ENCODE results near the gene SLC41A2. TPM values are rescaled to one million over a fixed set of nuclear protein-coding genes. Genes with fewer than 3 reads are reported as not detected.

The SLC41A2 gene
- total and polyA plus RNA-seq, 2 donors (not counting 1 experiment from before 2014, with no cell fraction given) = 0.51 to 13.0 TPM

DNA sequence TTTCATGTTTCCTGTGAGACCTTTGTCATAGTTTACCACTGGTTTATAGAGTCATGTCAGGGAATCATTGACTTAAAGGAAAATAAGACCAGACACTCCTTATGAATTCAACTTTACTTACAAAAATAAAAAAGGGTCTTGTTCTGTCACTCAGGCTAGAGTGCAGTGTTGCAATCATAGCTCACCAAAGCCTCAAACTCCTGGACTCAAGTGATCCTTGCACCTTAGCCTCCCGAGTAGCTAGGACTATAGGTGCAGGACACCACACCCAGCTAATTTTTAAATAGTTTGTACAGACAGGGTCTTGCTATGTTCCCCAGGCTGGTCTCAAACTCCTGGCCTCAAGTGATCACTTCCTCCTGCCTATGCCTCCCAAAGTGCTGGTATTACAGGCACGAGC, 19.0 kb downstream of the SLC41A2 start:
- no peak for DNase-seq
- peaks cover 0 to 8% (median 0%) of the 10 kb centered on the region in 3 donors for H3K9me3 ChIP-seq (ENCODE audit: control extremely low read depth in 1 of 3, control insufficient read depth in 2 of 3, insufficient read depth in 1 of 3, low read length in 2 of 3)
- no peak overlapping the region for H3K4me3 ChIP-seq (ENCODE audit: control extremely low read depth in 1 of 5, extremely low read depth in 1 of 5, insufficient read depth in 1 of 5, low read depth in 2 of 5, low read length in 4 of 5)
- no peak overlapping the region for H3K9ac ChIP-seq (ENCODE audit: low read length)
- H3K4me1 ChIP-seq (ENCODE audit: control insufficient read depth in 2 of 2, insufficient read depth in 2 of 2, low read length in 2 of 2) = no peaks in the 10 kb centered on the region
- intact Hi-C loops (cut with micrococcal nuclease) = no loop called here
- Mint-ChIP-seq H3K9me3 (ENCODE audit: insufficient read depth) (no peaks in the 10 kb centered on the region), H3K4me3 (no peak overlapping the region), H3K27me3 (no peaks in the 10 kb centered on the region), H3K27ac (no peak overlapping the region), H3K4me1 (no peaks in the 10 kb centered on the region)
- no peaks in the 10 kb centered on the region for H3K79me2 ChIP-seq (ENCODE audit: control insufficient read depth, insufficient read depth, low read length)
- H3K4me2 ChIP-seq (replicated peaks; ENCODE audit: low read depth, low read length, poor library complexity, severe bottlenecking) = no peak overlapping the region
- no peak for ATAC-seq (ENCODE audit: low read depth)
- H2AFZ ChIP-seq (ENCODE audit: insufficient read depth, low read depth, low read length, poor library complexity, severe bottlenecking) = no peak overlapping the region
- H3K27me3 ChIP-seq (replicated peaks in 1 of 4; ENCODE audit: control extremely low read depth in 1 of 4, control insufficient read depth in 3 of 4, insufficient read depth in 4 of 4, low read length in 3 of 4) = no peaks in the 10 kb centered on the region
- H4K20me1 ChIP-seq (ENCODE audit: control insufficient read depth, insufficient read depth, low read length, poor library complexity, severe bottlenecking) = no peaks in the 10 kb centered on the region
- H3K36me3 ChIP-seq (replicated peaks in 1 of 2; ENCODE audit: control extremely low read depth in 1 of 2, control insufficient read depth in 1 of 2, extremely low read depth in 1 of 2, insufficient read depth in 2 of 2, low read length in 1 of 2) = no peaks in the 10 kb centered on the region
- no peak for TF ChIP-seq EZH2 (IDR thresholded peaks at IDR 0.05; ENCODE audit: borderline replicate concordance, insufficient read depth, low read depth, low read length, poor library complexity, severe bottlenecking)
- TF ChIP-seq, protein P1, sequence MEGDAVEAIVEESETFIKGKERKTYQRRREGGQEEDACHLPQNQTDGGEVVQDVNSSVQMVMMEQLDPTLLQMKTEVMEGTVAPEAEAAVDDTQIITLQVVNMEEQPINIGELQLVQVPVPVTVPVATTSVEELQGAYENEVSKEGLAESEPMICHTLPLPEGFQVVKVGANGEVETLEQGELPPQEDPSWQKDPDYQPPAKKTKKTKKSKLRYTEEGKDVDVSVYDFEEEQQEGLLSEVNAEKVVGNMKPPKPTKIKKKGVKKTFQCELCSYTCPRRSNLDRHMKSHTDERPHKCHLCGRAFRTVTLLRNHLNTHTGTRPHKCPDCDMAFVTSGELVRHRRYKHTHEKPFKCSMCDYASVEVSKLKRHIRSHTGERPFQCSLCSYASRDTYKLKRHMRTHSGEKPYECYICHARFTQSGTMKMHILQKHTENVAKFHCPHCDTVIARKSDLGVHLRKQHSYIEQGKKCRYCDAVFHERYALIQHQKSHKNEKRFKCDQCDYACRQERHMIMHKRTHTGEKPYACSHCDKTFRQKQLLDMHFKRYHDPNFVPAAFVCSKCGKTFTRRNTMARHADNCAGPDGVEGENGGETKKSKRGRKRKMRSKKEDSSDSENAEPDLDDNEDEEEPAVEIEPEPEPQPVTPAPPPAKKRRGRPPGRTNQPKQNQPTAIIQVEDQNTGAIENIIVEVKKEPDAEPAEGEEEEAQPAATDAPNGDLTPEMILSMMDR (IDR thresholded peaks at IDR 0.05) = no peak
- ChIA-PET POLR2A (no interaction called here), CTCF (no interaction called here)
- no peak overlapping the region for H3K27ac ChIP-seq (ENCODE audit: low read length in 2 of 2)
- 100% methylated on average over 1 of the region's 2 CpGs for WGBS (ENCODE audit: insufficient coverage)

DNA sequence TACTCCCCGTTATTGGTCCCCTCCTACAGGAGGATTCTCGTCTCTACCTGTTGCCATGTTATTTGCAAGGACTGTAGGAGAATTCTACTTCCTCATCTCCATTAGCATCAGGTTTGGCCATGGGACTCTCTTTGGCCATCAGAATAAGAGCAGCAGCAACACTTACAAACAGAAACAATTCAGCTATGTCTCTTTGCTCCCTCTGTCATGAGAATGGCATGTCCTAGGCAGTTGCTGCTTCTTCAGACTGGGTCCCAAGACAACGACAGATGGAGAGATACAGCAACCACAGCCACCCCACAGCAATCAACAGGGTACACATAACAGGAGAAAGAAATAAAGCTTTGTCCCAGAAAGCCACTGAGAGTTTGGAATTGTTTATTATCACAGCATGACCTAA, 19.7 kb downstream of the SLC41A2 start:
- POLR2A ChIA-PET = interaction anchor here (0.5 kb wide), 1 partner anchor 639 kb away, joined by 8 read pairs; no protein-coding TSS in a partner anchor
- H3K4me3 Mint-ChIP-seq = no peak overlapping the region
- H2AFZ ChIP-seq (ENCODE audit: insufficient read depth, low read depth, low read length, poor library complexity, severe bottlenecking) = no peak overlapping the region

More for the DNA sequence above, 19.7 kb downstream of the SLC41A2 start:
- intact Hi-C loops (cut with micrococcal nuclease) = no loop called here
- H4K20me1 ChIP-seq (ENCODE audit: control insufficient read depth, insufficient read depth, low read length, poor library complexity, severe bottlenecking) = no peaks in the 10 kb centered on the region
- no peaks in the 10 kb centered on the region for H3K79me2 ChIP-seq (ENCODE audit: control insufficient read depth, insufficient read depth, low read length)
- H3K4me1 Mint-ChIP-seq = peaks cover 1% of the 10 kb centered on the region
- no peak overlapping the region for H3K27ac Mint-ChIP-seq
- peaks cover 0 to 3% (median 0%) of the 10 kb centered on the region in 3 donors for H3K9me3 ChIP-seq (ENCODE audit: control extremely low read depth in 1 of 3, control insufficient read depth in 2 of 3, insufficient read depth in 1 of 3, low read length in 2 of 3)
- no peak overlapping the region for H3K27ac ChIP-seq (ENCODE audit: low read length in 2 of 2)
- H3K9me3 Mint-ChIP-seq (ENCODE audit: insufficient read depth) = no peaks in the 10 kb centered on the region
- TF ChIP-seq EZH2 (IDR thresholded peaks at IDR 0.05; ENCODE audit: borderline replicate concordance, insufficient read depth, low read depth, low read length, poor library complexity, severe bottlenecking) = no peak
- TF ChIP-seq, protein P1 (IDR thresholded peaks at IDR 0.05) = no peak
- no peaks in the 10 kb centered on the region for H3K4me1 ChIP-seq (ENCODE audit: control insufficient read depth in 2 of 2, insufficient read depth in 2 of 2, low read length in 2 of 2)
- H3K4me2 ChIP-seq (replicated peaks; ENCODE audit: low read depth, low read length, poor library complexity, severe bottlenecking) = no peak overlapping the region
- no peak overlapping the region for H3K4me3 ChIP-seq (ENCODE audit: control extremely low read depth in 1 of 5, extremely low read depth in 1 of 5, insufficient read depth in 1 of 5, low read depth in 2 of 5, low read length in 4 of 5)
- H3K36me3 ChIP-seq (replicated peaks in 1 of 2; ENCODE audit: control extremely low read depth in 1 of 2, control insufficient read depth in 1 of 2, extremely low read depth in 1 of 2, insufficient read depth in 2 of 2, low read length in 1 of 2) = no peaks in the 10 kb centered on the region
- no CpG with 5 or more reads among the region's 3 CpGs for WGBS (ENCODE audit: insufficient coverage)
- ATAC-seq (ENCODE audit: low read depth) = no peak
- H3K9ac ChIP-seq (ENCODE audit: low read length) = no peak overlapping the region
- no peaks in the 10 kb centered on the region for H3K27me3 ChIP-seq (replicated peaks in 1 of 4; ENCODE audit: control extremely low read depth in 1 of 4, control insufficient read depth in 3 of 4, insufficient read depth in 4 of 4, low read length in 3 of 4)
- no peak for DNase-seq
- CTCF ChIA-PET = no interaction called here
- H3K27me3 Mint-ChIP-seq = no peaks in the 10 kb centered on the region
